ENCODE results near the gene ANKRD62. TPM values are rescaled to one million over a fixed set of nuclear protein-coding genes. Genes with fewer than 3 reads are reported as not detected.

ANKRD62 gene
- total RNA-seq (2022; extraction: Qiagen RNA extraction): not detected in 5 replicates

DNA sequence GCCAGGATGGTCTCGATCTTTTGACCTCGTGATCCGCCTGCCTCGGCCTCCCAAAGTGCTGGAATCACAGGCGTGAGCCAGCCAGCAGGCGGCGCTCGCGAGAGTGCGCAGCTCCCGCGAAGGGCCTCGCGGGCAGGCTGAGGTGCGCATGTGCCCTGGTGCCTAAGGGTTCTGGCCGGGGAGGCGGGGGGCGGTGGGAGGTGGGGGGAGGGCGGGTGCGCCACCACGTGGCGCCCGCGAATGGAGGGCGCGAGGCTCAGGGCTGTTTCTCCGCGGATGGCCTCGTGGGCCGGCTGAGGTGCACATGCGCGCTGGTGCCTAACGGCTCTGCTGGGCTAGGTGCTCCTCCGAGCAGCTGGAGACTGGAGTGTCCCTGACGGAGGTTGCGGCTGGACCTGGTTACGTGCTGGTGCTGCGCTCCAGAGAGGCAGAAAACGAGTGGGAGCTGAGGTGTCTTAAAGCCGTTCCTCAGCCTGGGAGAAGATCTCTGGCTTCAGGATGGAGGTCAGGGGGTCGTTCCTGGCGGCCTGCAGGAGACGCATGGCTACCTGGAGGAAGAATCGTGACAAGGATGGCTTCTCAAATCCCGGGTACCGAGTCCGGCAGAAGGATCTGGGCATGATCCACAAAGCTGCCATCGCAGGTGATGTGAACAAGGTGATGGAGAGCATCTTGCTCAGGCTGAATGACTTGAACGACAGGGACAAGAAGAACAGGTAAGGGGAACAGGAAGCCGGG, at the start of gene ANKRD62:
Gene ANKRD62 (plus strand): TSS at position 324 of the 738 bp plus-strand sequence. CDS start 175 bp downstream, at position 499.

Other genes starting within 250 kb of the ANKRD62 start
- 43.5 to 48.6 TPM (median 44.7 TPM) in 5 replicates for gene CHMP1B, start 242.4 kb upstream of the ANKRD62 start, total RNA-seq (2022; extraction: Qiagen RNA extraction)
- 16.7 to 26.1 TPM (median 19.4 TPM) in 5 replicates for gene MPPE1, start 185.5 kb upstream of the ANKRD62 start, total RNA-seq (2022; extraction: Qiagen RNA extraction)
- 61.4 to 90.5 TPM (median 86.8 TPM) in 5 replicates for gene IMPA2, start 112.3 kb upstream of the ANKRD62 start, total RNA-seq (2022; extraction: Qiagen RNA extraction)
- not detected in 5 replicates for gene CIDEA, start 160.5 kb downstream of the ANKRD62 start, total RNA-seq (2022; extraction: Qiagen RNA extraction)
- 193 to 216 TPM (median 207 TPM) in 5 replicates for gene TUBB6, start 214.4 kb downstream of the ANKRD62 start, total RNA-seq (2022; extraction: Qiagen RNA extraction)